Measurements from ENCODE around the gene NCOA7.

The NCOA7 gene

GRCh38 chr6:125923366-125923877, 132.7 kb downstream of the NCOA7 start:
- Histone ChIP-seq H2AFZ (ENCODE audit: low read depth, low read length) (no peak overlapping the region), H3K4me3 (ENCODE audit: low read depth in 1 of 2, low read length in 2 of 2) (no peak overlapping the region), H3K9me3 (ENCODE audit: insufficient read depth, low read length, severe bottlenecking) (no peaks in the 10 kb centered on the region), H3K9ac (ENCODE audit: low read depth, low read length) (no peak overlapping the region), H3K4me2 (ENCODE audit: insufficient read depth, low read length) (no peak overlapping the region), H3K79me2 (ENCODE audit: insufficient read depth, low read length) (no peaks in the 10 kb centered on the region), H4K20me1 (ENCODE audit: insufficient read depth, low read length) (no peaks in the 10 kb centered on the region), H3K4me1 (ENCODE audit: insufficient read depth, low read length) (no peaks in the 10 kb centered on the region), H3K27ac (ENCODE audit: low read length) (no peak overlapping the region), H3K27me3 (ENCODE audit: insufficient read depth, low read length, poor library complexity) (no peaks in the 10 kb centered on the region), H3K36me3 (ENCODE audit: insufficient read depth, low read length) (peaks cover 72% of the 10 kb centered on the region)
- ATAC-seq (ENCODE audit: insufficient read depth, low read depth) (no peak), DNase-seq (no peak)
- TF ChIP-seq EZH2 (IDR thresholded peaks at IDR 0.05; ENCODE audit: borderline replicate concordance, low read depth, low read length, severe bottlenecking) (no peak), CTCF (IDR thresholded peaks at IDR 0.05; ENCODE audit: borderline replicate concordance, extremely low read depth, low read length, poor library complexity, severe bottlenecking) (no peak)

- Histone ChIP-seq H3K9ac (ENCODE audit: low read depth, low read length) (no peak overlapping the region), H3K36me3 (ENCODE audit: insufficient read depth, low read length) (peaks cover 73% of the 10 kb centered on the region), H3K27me3 (ENCODE audit: insufficient read depth, low read length, poor library complexity) (no peaks in the 10 kb centered on the region), H3K4me1 (ENCODE audit: insufficient read depth, low read length) (no peaks in the 10 kb centered on the region), H3K79me2 (ENCODE audit: insufficient read depth, low read length) (no peaks in the 10 kb centered on the region), H3K27ac (ENCODE audit: low read length) (no peak overlapping the region), H2AFZ (ENCODE audit: low read depth, low read length) (no peak overlapping the region), H4K20me1 (ENCODE audit: insufficient read depth, low read length) (no peaks in the 10 kb centered on the region), H3K9me3 (ENCODE audit: insufficient read depth, low read length, severe bottlenecking) (no peaks in the 10 kb centered on the region), H3K4me2 (ENCODE audit: insufficient read depth, low read length) (no peak overlapping the region), H3K4me3 (ENCODE audit: low read depth in 1 of 2, low read length in 2 of 2) (no peak overlapping the region)
- DNase-seq (no peak), ATAC-seq (ENCODE audit: insufficient read depth, low read depth) (no peak)
- TF ChIP-seq CTCF (IDR thresholded peaks at IDR 0.05; ENCODE audit: borderline replicate concordance, extremely low read depth, low read length, poor library complexity, severe bottlenecking) (no peak), EZH2 (IDR thresholded peaks at IDR 0.05; ENCODE audit: borderline replicate concordance, low read depth, low read length, severe bottlenecking) (no peak)
Measured at GRCh38 chr6:125924169-125924568, 133.4 kb downstream of the NCOA7 start.

DNA sequence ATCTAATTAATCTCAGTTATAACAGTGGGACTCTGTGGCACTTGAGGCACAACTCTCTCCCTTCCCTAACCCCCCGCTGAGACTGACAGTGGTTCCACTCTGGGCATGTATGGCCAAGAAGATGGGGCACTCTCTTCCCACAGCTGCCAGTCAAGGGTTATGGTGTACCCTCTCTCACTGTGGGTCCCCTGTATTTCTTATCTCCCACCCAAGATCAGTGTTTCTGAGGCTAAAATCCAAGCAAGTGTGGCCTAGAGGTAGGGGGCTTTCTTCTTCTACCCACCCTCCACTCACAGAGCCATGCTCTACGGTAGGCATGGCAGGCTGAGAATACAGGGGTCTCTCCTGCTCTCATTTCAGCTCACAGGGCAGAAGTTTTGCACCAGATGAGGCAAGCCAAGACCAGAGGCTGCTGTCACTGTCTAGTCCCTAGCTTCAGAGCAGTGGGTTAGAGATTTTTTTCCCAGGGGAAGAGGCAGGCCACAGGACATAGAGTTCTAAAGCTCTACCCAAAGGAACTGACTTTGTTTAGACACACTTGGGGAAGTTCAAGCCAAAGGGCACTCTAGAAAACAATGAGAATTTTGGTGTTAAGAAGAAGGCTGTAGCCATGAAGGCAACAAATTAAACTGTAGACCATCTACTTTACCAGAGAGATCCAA, 134.1 kb downstream of the NCOA7 start:
- H3K27me3 ChIP-seq (ENCODE audit: insufficient read depth, low read length, poor library complexity), result no peaks in the 10 kb centered on the region
- H3K79me2 ChIP-seq (ENCODE audit: insufficient read depth, low read length), result no peaks in the 10 kb centered on the region
- H3K9ac ChIP-seq (ENCODE audit: low read depth, low read length), result no peak overlapping the region
- H3K9me3 ChIP-seq (ENCODE audit: insufficient read depth, low read length, severe bottlenecking), result no peaks in the 10 kb centered on the region
- no peak overlapping the region for H2AFZ ChIP-seq (ENCODE audit: low read depth, low read length)
- H4K20me1 ChIP-seq (ENCODE audit: insufficient read depth, low read length), result no peaks in the 10 kb centered on the region
- H3K36me3 ChIP-seq (ENCODE audit: insufficient read depth, low read length), result peaks cover 73% of the 10 kb centered on the region
- H3K4me2 ChIP-seq (ENCODE audit: insufficient read depth, low read length), result no peak overlapping the region
- no peak for DNase-seq
- TF ChIP-seq EZH2 (IDR thresholded peaks at IDR 0.05; ENCODE audit: borderline replicate concordance, low read depth, low read length, severe bottlenecking) (no peak), CTCF (IDR thresholded peaks at IDR 0.05; ENCODE audit: borderline replicate concordance, extremely low read depth, low read length, poor library complexity, severe bottlenecking) (no peak)
- H3K4me1 ChIP-seq (ENCODE audit: insufficient read depth, low read length), result no peaks in the 10 kb centered on the region
- H3K27ac ChIP-seq (ENCODE audit: low read length), result no peak overlapping the region
- ATAC-seq (ENCODE audit: insufficient read depth, low read depth), result no peak
- H3K4me3 ChIP-seq (ENCODE audit: low read depth in 1 of 2, low read length in 2 of 2), result no peak overlapping the region

Measured in DND-41 (cell line).